Measurements from ENCODE around the gene COX6B2.
A peak's percentile ranks its signal among the peaks of the same experiment; 100 is the strongest.

Gene COX6B2

DNA sequence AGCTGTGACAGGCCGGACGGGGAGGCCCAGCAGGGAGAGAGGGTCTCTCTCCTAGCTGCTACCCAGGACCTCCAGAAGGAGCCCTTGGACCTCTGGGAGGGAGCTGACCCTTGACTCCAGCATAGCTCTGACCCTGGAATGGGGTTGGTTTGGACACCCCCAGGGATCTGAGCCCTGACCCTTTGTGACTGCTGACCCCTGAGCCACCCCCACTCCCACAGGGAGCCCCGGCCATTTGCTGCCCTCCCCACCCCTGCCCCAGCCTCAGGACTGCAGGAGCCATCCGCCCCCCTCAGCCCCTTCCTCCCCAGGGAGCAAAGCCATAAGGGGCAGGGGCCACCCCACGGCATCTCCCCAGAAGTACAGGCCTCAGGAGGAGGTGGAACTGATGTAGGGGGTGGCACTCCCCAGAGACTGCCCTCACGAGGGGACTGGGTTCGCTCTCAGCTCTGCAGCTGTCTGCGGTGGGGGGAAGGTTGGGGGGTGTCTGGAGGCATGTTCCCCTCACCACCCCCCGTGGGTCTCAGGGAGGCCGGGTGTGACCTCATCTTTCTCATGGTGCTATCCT, 7.0 kb downstream of the COX6B2 start:
- FAIRE-seq (no peak), DNase-seq (ENCODE audit: insufficient read length, low spot score) (no peak)
- TF ChIP-seq POLR2A (IDR thresholded peaks at IDR 0.05; ENCODE audit: low read depth, low read length), result no peak

DNA sequence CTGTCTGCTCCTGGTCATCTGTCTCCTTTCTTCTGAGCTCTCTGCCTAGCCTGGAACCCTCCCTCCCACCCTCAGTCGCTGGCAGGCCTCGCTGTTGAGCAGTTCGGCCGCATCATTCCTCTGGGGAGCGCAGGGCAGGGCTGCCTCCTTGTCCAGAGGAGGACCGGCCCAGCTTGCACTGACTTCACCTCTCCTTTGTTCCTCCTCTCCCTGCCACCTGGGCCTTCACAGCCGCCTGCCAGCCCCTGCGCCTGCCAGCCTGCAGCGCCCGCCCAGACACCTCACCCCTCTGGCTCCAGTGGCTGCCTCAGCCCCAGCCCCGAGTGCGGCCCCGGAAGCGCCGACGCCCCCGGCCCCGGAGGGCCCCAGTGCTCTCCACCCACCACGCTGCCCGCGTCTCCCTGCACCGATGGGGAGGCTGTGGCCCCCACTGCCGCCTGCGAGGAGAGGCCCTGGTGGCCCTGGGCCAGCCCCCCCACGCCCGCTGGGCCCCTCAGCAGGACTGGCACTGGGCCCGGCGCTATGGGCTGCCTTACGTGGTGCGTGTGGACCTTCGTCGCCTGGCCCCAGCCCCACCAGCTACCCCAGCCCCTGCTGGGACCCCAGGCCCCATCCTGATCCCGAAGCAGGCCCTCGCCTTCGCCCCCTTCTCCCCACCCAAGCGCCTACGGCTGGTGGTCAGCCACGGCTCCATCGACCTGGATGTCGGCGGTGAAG, 7.6 kb downstream of the COX6B2 start:
- no peak for FAIRE-seq

DNA sequence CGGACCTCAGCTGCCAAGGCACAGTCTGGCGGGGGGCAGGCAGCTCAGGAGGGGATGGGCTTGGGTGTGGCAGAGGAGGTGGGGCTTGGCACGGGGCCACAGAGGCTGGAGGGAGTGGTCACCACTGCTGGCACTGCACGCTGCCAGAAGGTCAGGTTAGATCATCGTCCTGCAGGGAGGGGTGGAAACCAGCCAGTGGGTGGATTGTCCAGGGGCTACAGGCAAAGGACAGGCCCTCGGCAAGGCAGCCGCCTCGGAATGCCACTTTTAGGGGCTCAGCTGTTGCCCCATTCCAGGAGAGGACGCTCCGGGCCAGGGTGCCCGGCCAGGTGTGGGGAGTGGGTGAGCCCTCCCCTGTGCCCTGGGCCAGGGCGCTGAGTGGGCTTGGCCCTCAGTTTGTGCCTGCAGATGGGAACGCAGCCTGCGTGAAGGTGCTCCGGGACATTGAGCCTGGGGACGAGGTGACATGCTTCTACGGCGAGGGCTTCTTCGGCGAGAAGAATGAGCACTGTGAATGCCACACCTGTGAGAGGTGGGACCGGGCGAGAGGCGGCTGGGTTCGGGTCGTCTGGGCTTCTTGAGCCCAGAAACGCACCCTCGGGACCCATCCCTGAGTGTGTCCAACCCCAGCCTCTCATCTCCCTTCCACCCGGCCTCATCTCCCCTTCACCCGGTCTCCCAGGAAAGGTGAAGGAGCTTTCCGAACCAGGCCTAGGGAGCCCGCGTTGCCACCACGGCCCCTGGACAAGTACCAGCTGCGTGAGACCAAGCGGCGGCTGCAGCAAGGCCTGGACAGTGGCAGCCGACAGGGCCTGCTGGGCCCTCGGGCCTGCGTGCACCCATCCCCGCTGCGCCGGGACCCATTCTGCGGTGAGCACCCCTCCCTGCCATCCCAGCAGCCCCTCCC, 8.4 kb downstream of the COX6B2 start:
- FAIRE-seq (no peak), DNase-seq (ENCODE audit: insufficient read length, low spot score) (peak; percentile 97)
- TF ChIP-seq POLR2A (IDR thresholded peaks at IDR 0.05; ENCODE audit: low read depth, low read length), result no peak

More for the DNA sequence above, 7.6 kb downstream of the COX6B2 start:
- DNase-seq (ENCODE audit: insufficient read length, low spot score), result no peak
- TF ChIP-seq POLR2A (IDR thresholded peaks at IDR 0.05; ENCODE audit: low read depth, low read length), result no peak

DNA sequence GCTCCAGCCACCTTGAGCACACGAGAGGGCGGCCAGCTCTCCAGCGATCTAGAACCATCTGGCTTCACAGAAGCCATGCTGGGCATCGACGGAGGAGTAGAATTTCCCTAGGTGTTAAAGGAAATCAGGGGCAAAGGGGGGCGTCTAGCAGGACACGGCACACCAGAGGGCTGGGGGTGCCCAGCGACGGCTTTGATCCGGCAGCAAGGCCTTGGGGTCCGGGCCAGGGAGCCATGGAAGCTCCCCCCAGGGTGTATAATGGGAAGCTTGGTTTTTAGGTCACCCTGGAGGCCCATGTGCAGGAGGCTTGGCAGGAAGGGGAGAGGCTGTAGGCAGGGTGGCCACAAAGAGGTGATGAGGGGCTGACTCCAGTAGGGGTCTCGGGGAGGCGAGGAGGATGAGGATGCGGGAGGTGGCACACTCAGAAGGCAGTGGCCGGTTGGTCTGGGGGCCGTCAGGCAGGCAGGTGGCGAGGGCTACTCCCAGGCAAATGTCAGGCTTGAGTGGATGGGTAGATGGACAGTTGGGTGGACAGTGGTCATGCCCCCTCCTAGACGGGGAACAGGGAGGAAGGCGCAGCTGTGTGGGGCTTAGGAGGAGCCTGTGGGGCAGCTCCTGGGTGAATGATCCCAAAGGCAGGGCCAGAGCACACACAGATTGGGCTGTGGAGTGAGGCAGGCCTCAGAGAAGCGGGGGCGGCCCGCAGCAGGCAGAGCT, 9.3 kb downstream of the COX6B2 start:
- DNase-seq (ENCODE audit: insufficient read length, low spot score) (no peak), FAIRE-seq (no peak)
- TF ChIP-seq POLR2A (IDR thresholded peaks at IDR 0.05; ENCODE audit: low read depth, low read length), result 0 out of 2 replicates have a peak, but pooled peaks have one; percentile 2

DNA sequence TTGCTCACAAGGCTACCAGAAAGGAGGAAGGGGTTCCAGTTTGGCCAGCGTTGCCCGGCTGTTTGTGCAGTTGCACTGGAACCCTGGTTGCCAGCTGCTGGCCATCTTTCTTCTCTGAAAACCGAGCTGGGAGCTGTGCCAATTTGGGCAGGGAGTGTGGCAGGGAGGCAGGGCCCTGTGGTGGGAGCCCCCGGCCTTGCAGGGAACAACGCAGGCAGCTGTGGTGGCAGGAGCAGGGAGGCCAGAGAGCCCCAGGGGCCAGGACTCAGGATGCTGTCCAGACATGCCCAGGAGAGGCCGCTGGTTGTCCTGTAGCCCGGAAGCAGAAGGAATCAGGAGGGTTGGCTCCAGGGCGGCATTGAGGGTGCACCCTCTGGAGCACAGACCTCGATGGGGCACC, 10.1 kb downstream of the COX6B2 start:
- FAIRE-seq (no peak), DNase-seq (ENCODE audit: insufficient read length, low spot score) (no peak)
- no peak for TF ChIP-seq POLR2A (IDR thresholded peaks at IDR 0.05; ENCODE audit: low read depth, low read length)

DNA sequence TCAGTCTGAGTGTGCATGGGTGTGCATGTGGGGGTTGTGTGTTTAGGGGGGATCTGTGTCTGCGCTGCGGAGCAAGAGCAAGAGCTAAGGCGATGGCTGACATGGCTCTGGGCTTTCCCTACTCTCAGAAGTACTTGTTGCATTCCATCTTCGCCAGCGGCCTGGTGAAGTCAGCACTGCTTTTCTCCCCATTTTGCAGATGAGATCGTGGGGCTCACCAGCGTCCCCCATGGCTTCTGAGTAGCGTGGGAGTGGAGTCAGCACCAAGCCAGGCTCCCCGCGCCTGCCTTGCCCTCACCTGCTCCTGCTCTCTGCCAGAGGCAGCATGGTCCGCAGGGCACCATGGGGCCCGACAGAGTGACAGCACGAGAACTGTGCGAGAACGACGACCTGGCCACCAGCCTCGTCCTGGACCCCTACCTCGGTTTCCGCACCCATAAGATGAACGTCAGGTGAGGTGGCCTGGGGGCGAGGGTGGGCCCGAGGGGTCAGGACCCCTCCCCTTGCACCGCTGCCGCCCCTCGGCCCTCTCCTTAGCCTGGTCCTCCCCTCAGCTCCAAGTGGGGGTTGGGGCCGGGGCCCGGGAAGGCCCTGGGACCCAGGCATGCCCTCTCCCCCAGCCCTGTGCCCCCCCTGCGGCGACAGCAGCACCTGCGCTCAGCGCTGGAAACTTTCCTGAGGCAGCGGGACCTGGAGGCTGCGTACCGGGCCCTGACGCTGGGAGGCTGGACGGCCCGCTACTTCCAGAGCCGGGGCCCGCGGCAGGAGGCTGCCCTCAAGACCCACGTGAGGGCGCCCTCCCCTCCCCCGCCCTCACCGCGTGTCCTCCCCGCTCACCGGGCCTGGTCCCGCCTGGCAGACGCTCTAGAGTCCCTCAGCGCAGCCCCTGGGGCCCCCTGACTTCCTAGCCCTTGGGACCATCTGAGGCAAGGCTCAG, 12.7 kb downstream of the COX6B2 start:
- no peak for TF ChIP-seq POLR2A (IDR thresholded peaks at IDR 0.05; ENCODE audit: low read depth, low read length)
- FAIRE-seq (no peak), DNase-seq (ENCODE audit: insufficient read length, low spot score) (no peak)

DNA sequence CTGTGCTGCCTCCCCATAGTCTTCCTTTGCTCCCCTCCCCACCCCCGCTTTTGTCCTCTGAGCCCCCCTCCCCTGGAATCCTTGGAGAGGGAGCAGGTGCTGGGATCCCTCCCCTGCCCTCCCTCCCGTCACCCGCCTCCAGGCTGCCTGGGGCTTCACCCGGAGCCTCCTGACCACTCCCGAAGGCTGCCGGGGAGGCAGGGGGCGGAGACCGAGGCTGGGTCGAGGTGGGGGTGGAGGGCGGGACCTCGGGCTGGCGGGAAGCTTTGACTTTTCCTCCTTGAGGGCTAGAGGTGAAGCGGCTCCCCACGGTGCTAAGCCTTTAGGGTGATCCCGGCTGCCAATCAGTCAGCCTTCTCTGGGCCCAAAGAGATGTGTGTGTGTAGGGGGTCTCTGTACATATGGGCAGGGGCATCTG, 13.3 kb downstream of the COX6B2 start:
- FAIRE-seq, result no peak
- peak; percentile 99 for DNase-seq (ENCODE audit: insufficient read length, low spot score)
- TF ChIP-seq POLR2A (IDR thresholded peaks at IDR 0.05; ENCODE audit: low read depth, low read length), result no peak

DNA sequence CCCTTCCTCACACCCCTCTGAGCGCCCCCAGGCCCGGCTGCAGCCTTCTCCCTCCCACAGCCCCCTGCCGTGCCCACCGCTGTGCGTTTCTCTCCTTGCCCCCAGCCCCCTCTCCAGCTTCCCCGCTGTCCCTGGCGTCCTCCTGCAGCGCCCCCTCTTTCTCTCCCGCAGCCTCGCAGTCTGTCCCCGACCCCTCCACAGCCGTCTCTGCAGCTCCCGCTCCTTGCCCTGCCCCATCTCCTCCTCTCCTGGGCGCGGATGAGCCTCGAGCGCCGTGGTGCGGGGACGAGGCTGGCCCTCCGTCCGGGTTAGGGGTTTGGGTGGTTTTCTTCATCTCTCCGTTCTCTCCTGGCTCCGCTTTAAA, 13.8 kb downstream of the COX6B2 start:
- no peak; the same call in 1 of the 2 replicates for TF ChIP-seq POLR2A (IDR thresholded peaks at IDR 0.05; ENCODE audit: low read depth, low read length)
- no peak for DNase-seq (ENCODE audit: insufficient read length, low spot score)
- no peak for FAIRE-seq

DNA sequence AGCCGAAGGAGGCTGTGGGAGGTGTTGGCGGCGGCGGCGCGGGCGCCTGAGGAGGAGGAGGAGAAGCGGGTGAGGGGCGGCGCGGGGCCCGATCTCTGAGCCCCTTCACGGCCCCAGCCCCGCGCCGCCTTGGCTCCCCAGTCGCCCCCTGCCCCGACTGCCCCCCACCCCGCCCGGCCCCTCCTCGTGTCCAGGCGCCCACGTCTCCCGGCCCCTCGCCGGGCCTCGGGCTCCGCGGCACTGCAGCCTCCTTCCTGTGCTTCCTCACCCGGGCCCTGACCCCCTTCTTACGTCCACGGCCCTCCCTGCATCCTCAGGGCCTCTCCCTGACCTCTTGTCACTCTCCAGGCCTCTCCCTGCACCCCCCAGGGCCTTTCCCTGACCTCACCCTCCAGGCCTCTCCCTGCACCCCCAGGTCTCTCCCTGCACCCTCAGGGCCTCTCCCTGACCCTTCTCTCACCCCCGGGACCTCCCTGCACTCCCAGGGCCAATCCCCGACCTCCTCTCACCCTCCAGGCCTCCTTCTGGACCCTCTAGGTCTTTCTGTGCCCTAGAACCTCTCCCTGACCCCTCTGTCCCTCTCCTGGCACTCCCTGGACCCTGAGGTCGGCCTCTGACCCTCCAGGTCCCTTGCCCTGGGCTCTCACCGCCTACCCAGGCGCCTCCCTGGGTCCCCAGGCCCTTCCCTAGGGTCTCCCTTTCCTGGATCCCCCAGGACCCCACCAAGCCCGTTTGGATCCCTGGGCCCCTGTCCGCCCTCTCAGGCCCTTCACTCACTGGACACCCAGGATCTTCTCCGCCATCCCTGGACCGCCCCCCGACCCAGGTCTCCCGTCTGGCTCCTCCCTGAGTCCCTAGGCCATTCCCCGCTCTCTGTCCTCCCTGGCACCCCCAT, 14.4 kb downstream of the COX6B2 start:
- TF ChIP-seq POLR2A (IDR thresholded peaks at IDR 0.05; ENCODE audit: low read depth, low read length), result peak; percentile 92
- FAIRE-seq (no peak), DNase-seq (ENCODE audit: insufficient read length, low spot score) (no peak)

DNA sequence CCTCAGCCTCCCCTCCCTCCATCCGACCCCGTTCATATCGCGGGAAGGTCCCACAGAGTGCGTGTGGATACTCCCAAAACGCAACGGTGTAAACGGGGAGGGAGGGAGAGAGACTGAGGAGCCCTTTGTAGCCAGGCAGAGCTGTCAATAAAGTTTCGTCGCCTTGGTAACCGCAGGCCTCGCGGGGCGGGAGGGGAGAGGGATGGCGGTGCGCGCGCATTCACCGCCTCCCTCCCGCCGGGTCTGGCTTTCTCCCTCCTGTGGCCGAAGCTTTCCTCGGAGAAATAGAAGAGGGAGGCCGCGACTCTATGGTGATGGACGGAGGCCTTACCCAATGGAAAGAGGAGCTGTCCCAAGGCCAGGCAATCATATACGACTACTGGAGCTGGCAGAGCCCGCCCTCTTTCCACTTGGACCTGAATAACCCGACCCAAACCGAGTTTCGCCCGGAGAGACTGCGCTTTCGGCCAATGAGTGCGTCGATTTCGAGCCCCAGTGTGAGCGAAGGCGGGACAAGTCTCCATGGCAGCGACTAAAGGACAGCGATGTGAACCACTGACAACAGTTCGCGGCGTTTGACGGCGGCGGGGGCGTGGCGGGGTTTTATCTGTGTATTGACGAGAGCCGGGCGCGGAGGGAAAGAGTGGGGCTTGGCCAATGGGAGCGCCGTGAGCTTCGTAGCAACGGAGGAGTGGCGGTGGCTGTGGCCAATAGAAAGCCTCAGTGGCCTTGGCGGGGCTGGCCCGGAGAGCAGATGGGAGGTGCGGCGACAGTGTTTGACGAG, 15.2 kb downstream of the COX6B2 start, which contains the start of gene KMT5C:
Gene KMT5C (plus strand): TSS at position 772 of the 784 bp plus-strand sequence. CDS start 2,061 bp downstream, outside the sequence.
- FAIRE-seq, result peak; percentile 77
- no peak; the same call in 1 of the 2 replicates for TF ChIP-seq POLR2A (IDR thresholded peaks at IDR 0.05; ENCODE audit: low read depth, low read length)
- DNase-seq (ENCODE audit: insufficient read length, low spot score), result peak; percentile 100

DNA sequence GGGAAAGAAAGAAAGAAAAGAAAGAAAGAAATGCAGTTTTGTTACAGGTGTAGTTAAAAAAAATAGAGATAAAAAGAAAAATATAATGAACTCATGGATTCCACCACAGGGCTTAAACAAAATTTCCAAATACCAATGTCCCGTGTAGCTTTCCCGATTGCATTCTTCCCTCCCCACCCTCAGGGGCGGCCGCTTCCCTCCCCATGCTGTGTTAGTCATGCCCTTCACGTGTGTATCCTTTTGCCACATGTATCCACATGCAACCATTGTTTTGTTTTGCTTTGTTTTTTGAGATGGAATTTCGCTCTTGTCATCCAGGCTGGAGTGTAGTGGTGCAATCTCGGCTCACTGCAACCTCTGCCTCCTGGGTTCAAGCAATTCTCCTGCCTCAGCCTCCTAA, 18.4 kb downstream of the COX6B2 start:
- no peak for FAIRE-seq

More for the DNA sequence above, 18.4 kb downstream of the COX6B2 start:
- no peak for DNase-seq (ENCODE audit: insufficient read length, low spot score)
- TF ChIP-seq POLR2A (IDR thresholded peaks at IDR 0.05; ENCODE audit: low read depth, low read length), result no peak
